Measurements from ENCODE around the gene EFHC1.

EFHC1 gene

DNA sequence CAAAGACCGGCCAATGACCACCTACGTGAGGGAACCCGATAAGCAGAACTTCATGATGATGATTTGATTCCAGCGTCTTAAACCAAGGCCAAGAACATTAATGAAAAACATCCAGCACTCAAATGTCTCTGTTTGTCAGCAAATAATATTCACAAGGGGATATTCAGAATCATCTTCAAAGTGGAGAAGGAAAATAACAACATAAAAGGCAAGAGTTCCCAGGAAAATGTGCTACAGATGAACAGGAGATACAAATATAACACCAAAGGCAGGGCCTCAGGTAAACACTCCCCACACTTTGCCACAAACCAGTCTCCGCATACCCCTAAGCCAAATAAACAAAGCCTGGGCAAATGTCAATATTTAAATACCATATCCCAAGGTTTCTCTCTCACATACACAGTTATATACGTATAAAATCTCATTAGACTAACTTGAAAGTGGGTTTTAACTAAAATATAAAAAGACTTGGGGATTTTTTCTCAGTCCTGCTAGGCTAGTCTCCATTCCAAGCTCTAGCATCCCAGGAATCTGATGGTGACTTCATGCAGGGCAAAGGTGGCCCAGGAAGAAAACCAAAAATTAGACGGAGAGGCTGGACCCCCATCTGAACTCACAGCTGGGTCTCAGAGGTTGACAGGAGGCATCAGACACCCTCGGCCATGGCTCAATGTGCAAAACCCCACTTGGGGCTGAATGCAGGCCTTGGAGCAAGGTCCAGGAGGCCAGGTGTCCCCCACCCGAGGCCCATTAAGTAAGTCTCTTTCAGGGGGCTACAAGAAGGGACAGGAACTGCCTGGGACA is 124.7 kb downstream of the EFHC1 start:
- TF ChIP-seq, protein P1, sequence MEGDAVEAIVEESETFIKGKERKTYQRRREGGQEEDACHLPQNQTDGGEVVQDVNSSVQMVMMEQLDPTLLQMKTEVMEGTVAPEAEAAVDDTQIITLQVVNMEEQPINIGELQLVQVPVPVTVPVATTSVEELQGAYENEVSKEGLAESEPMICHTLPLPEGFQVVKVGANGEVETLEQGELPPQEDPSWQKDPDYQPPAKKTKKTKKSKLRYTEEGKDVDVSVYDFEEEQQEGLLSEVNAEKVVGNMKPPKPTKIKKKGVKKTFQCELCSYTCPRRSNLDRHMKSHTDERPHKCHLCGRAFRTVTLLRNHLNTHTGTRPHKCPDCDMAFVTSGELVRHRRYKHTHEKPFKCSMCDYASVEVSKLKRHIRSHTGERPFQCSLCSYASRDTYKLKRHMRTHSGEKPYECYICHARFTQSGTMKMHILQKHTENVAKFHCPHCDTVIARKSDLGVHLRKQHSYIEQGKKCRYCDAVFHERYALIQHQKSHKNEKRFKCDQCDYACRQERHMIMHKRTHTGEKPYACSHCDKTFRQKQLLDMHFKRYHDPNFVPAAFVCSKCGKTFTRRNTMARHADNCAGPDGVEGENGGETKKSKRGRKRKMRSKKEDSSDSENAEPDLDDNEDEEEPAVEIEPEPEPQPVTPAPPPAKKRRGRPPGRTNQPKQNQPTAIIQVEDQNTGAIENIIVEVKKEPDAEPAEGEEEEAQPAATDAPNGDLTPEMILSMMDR (IDR thresholded peaks at IDR 0.05; ENCODE audit: low read depth, low read length): no peak
- H3K36me3 ChIP-seq: no peaks in the 10 kb centered on the region
- no peaks in the 10 kb centered on the region for H3K9me3 ChIP-seq
- H3K27me3 ChIP-seq: no peaks in the 10 kb centered on the region
- no peak for DNase-seq
- H3K4me1 ChIP-seq: peaks cover 35% of the 10 kb centered on the region
- H3K4me3 ChIP-seq (ENCODE audit: low read depth, low read length): no peak overlapping the region

DNA sequence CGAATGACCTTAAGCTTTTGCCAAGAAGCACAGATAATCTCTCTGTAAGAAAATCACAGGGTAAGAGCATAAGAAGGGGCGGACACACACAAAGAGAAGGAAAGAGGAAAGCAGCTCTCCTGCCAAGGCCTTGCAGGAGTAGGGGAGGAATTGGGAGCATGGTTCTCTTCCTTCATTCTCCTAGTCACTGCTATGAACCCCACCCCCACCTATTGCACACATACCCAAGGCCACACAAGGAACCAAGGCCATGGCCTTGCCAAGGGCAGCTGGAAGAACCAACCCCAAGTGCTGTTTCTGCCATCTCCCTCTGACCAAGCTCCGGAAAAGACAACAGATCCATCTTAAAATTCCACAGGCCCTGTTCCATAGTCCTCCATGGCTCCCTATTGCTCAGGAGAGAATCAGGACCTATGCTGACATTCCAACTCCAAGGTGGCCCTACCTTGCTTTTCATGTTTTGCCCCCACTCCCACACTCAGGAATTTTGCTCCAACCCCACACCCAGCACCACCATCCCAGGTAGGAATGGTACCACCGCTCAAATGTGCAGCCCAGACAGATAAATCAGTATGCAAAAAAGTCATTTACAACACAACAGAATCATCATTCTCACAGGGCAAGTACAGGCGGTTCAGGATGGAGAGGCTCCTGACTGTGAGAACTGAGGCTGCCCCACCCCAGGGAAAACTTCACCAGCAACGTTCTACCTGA is 125.4 kb downstream of the EFHC1 start:
- H3K9me3 ChIP-seq: no peaks in the 10 kb centered on the region
- peaks cover 38% of the 10 kb centered on the region for H3K4me1 ChIP-seq
- TF ChIP-seq, protein P1 (IDR thresholded peaks at IDR 0.05; ENCODE audit: low read depth, low read length): no peak
- DNase-seq: no peak
- no peaks in the 10 kb centered on the region for H3K27me3 ChIP-seq
- no peak overlapping the region for H3K4me3 ChIP-seq (ENCODE audit: low read depth, low read length)
- no peaks in the 10 kb centered on the region for H3K36me3 ChIP-seq

DNA sequence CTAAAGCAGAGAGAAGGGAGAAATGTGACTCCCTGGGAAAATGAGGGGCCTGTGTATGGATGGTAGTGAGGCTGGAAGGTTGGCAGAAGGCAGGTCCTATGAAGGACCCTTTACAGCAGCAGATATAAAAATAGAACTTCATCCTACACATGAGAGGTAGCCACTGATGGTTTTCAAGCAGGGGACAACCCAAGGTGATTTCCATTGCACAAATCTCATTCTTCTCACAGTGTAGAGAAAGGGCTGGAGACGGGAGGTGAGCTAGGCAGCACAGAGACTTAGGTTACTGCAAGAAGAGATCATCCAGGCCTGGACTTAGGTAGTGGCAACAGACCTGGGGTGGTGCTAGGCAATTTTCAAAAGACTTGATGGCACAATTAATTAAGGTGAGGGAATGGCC is 126.0 kb downstream of the EFHC1 start:
- Histone ChIP-seq H3K27me3 (no peaks in the 10 kb centered on the region), H3K36me3 (no peaks in the 10 kb centered on the region), H3K4me1 (peaks cover 43% of the 10 kb centered on the region), H3K4me3 (ENCODE audit: low read depth, low read length) (no peak overlapping the region), H3K9me3 (no peaks in the 10 kb centered on the region)
- TF ChIP-seq, protein P1 (IDR thresholded peaks at IDR 0.05; ENCODE audit: low read depth, low read length): no peak
- DNase-seq: no peak

DNA sequence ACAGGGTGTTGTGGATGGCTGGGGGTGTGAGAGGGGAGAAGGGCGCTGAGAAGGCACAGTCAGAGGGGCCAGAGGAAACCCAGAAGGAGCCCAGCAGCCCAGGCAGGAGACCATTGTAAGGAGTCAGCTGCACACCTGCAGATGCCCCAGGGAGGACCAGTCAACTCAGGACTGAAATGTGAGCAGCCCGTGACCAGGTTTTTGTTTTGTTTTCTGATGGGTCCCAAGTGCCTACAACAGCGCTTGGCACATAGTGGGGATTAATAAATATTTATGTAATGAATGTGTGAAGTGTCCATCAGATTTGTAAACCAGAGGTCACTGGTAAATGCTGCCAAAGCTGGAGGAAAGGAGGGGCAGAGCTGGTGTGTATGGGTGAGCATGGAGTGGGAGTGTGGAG is 126.5 kb downstream of the EFHC1 start:
- Histone ChIP-seq H3K4me1 (peaks cover 48% of the 10 kb centered on the region), H3K9me3 (no peaks in the 10 kb centered on the region), H3K4me3 (ENCODE audit: low read depth, low read length) (no peak overlapping the region), H3K27me3 (no peaks in the 10 kb centered on the region), H3K36me3 (no peaks in the 10 kb centered on the region)
- no peak for DNase-seq
- TF ChIP-seq, protein P1 (IDR thresholded peaks at IDR 0.05; ENCODE audit: low read depth, low read length): no peak

DNA sequence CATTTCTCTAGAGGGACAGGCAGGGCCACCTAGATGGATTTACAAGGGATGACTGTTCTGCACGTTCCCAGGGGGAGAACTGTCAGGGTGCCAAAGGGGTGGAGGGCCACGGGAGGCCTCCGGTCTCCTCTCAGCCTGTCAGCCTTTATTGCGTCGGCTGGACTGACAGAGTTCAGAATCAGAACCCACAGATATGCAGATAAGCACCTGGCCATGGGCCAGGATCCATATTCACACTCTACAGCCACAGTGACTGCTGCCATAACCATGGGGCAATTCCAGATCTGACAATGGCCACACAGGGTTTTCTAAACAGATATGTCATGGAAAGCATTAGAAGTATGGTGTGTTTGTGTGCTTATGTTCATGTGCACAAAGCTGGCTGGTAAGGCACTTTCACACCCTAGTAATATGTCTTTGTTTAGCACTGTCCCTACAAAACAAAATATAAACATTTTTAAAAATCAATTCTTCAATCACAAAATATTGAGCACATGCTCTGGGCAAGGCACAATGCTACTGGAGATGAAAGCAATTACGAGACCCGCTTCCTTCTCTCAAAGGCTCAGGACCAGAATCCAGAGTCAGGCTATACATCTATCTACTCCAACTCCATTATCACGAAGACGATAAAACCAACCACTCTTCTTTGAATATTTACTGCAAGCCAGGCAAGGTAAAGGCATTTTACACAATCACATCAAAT is 127.7 kb downstream of the EFHC1 start:
- DNase-seq: peak; percentile 85
- Histone ChIP-seq H3K27me3 (no peaks in the 10 kb centered on the region), H3K36me3 (no peaks in the 10 kb centered on the region), H3K4me1 (peaks cover 53% of the 10 kb centered on the region), H3K9me3 (no peaks in the 10 kb centered on the region), H3K4me3 (ENCODE audit: low read depth, low read length) (no peak overlapping the region)
- TF ChIP-seq, protein P1 (IDR thresholded peaks at IDR 0.05; ENCODE audit: low read depth, low read length): peak; percentile 16

All from BE2C (cell line).